ENCODE data around the gene GLTP.

- TF ChIP-seq CTCF (IDR thresholded peaks at IDR 0.05) (no peak), EP300 (IDR thresholded peaks at IDR 0.05) (no peak), POLR2A (IDR thresholded peaks at IDR 0.05) (no peak), POLR2AphosphoS5 (IDR thresholded peaks at IDR 0.05) (no peak)
These were observed 72.2 kb downstream of the GLTP start for GRCh38 chr12:109807954-109808643.

Data from suprapubic skin (tissue), 4 donors.